ENCODE data around the gene SEPSECS.

The SEPSECS gene

GRCh38 chr4:25144870-25145481, 15.3 kb downstream of the SEPSECS start:
- no peak overlapping the region for H3K9ac ChIP-seq (ENCODE audit: low read length)
- no peak overlapping the region for H2BK15ac ChIP-seq (ENCODE audit: low read depth, poor library complexity, severe bottlenecking)
- no peak overlapping the region for H2BK12ac ChIP-seq (ENCODE audit: low read length in 2 of 2)
- H3K23ac ChIP-seq (ENCODE audit: low read length in 2 of 2): no peak overlapping the region
- H3K27me3 ChIP-seq (ENCODE audit: control insufficient read depth in 1 of 2, insufficient read depth in 1 of 2, low read length in 2 of 2): no peaks in the 10 kb centered on the region
- no peak overlapping the region for H2AK5ac ChIP-seq (ENCODE audit: low read length, severe bottlenecking)
- H3K18ac ChIP-seq (ENCODE audit: low read depth in 1 of 2, low read length in 2 of 2): no peak overlapping the region
- no peak overlapping the region for H3K4me2 ChIP-seq (ENCODE audit: low read length, poor library complexity, severe bottlenecking)
- H2BK5ac ChIP-seq (ENCODE audit: low read depth, low read length, poor library complexity, severe bottlenecking): no peak overlapping the region
- H3K14ac ChIP-seq (ENCODE audit: low read length in 2 of 2): no peak overlapping the region
- no CpG with 5 or more reads among the region's 1 CpG for WGBS
- H3K27ac ChIP-seq (ENCODE audit: low read length, poor library complexity, severe bottlenecking): no peak overlapping the region
- H3K4me1 ChIP-seq (ENCODE audit: control insufficient read depth, insufficient read depth, low read depth, low read length): no peaks in the 10 kb centered on the region
- peak; percentile 36 for DNase-seq
- no peak overlapping the region for H4K91ac ChIP-seq (ENCODE audit: low read length)
- H2AFZ ChIP-seq (ENCODE audit: low read depth, low read length): no peak overlapping the region
- no peak overlapping the region for H2BK120ac ChIP-seq (ENCODE audit: low read depth, low read length)
- no peak overlapping the region for H3K4me3 ChIP-seq (ENCODE audit: insufficient read depth in 1 of 2, low read depth in 1 of 2, low read length in 2 of 2)
- no peak overlapping the region for H4K8ac ChIP-seq (ENCODE audit: low read length)
- no peaks in the 10 kb centered on the region for H3K79me1 ChIP-seq (replicated peaks; ENCODE audit: low read length, poor library complexity, severe bottlenecking)
- H3K4ac ChIP-seq (ENCODE audit: low read depth in 1 of 2, low read length in 2 of 2): no peak overlapping the region
- no peaks in the 10 kb centered on the region for H3K9me3 ChIP-seq (ENCODE audit: control insufficient read depth, low read length)
- H3K36me3 ChIP-seq (ENCODE audit: control insufficient read depth in 1 of 2, insufficient read depth in 2 of 2, low read depth in 1 of 2, low read length in 2 of 2): peaks cover 0 to 40% of the 10 kb centered on the region in 2 experiments

GRCh38 chr4:25142468-25142867, 17.8 kb downstream of the SEPSECS start:
- H3K79me1 ChIP-seq (replicated peaks; ENCODE audit: low read length, poor library complexity, severe bottlenecking): no peaks in the 10 kb centered on the region
- no peak overlapping the region for H2AK5ac ChIP-seq (ENCODE audit: low read length, severe bottlenecking)
- no peak overlapping the region for H3K4me3 ChIP-seq (ENCODE audit: insufficient read depth in 1 of 2, low read depth in 1 of 2, low read length in 2 of 2)
- no peak overlapping the region for H2BK5ac ChIP-seq (ENCODE audit: low read depth, low read length, poor library complexity, severe bottlenecking)
- H2AFZ ChIP-seq (ENCODE audit: low read depth, low read length): no peak overlapping the region
- no peaks in the 10 kb centered on the region for H3K4me1 ChIP-seq (ENCODE audit: control insufficient read depth, insufficient read depth, low read depth, low read length)
- no peak overlapping the region for H3K27ac ChIP-seq (ENCODE audit: low read length, poor library complexity, severe bottlenecking)
- H3K36me3 ChIP-seq (ENCODE audit: control insufficient read depth in 1 of 2, insufficient read depth in 2 of 2, low read depth in 1 of 2, low read length in 2 of 2): peaks cover 0 to 44% of the 10 kb centered on the region in 2 experiments
- H3K23ac ChIP-seq (ENCODE audit: low read length in 2 of 2): no peak overlapping the region
- no CpG with 5 or more reads among the region's 4 CpGs for WGBS
- no peak overlapping the region for H4K8ac ChIP-seq (ENCODE audit: low read length)
- H3K4me2 ChIP-seq (ENCODE audit: low read length, poor library complexity, severe bottlenecking): no peak overlapping the region
- H3K14ac ChIP-seq (ENCODE audit: low read length in 2 of 2): no peak overlapping the region
- H3K18ac ChIP-seq (ENCODE audit: low read depth in 1 of 2, low read length in 2 of 2): no peak overlapping the region
- no peak overlapping the region for H2BK120ac ChIP-seq (ENCODE audit: low read depth, low read length)
- H4K91ac ChIP-seq (ENCODE audit: low read length): no peak overlapping the region
- no peak overlapping the region for H2BK15ac ChIP-seq (ENCODE audit: low read depth, poor library complexity, severe bottlenecking)
- H3K9ac ChIP-seq (ENCODE audit: low read length): no peak overlapping the region
- no peak overlapping the region for H2BK12ac ChIP-seq (ENCODE audit: low read length in 2 of 2)
- H3K4ac ChIP-seq (ENCODE audit: low read depth in 1 of 2, low read length in 2 of 2): no peak overlapping the region
- no peak for DNase-seq
- H3K27me3 ChIP-seq (ENCODE audit: control insufficient read depth in 1 of 2, insufficient read depth in 1 of 2, low read length in 2 of 2): no peaks in the 10 kb centered on the region
- no peaks in the 10 kb centered on the region for H3K9me3 ChIP-seq (ENCODE audit: control insufficient read depth, low read length)

GRCh38 chr4:25141592-25141991, 18.7 kb downstream of the SEPSECS start:
- H3K9ac ChIP-seq (ENCODE audit: low read length): no peak overlapping the region
- no peaks in the 10 kb centered on the region for H3K79me1 ChIP-seq (replicated peaks; ENCODE audit: low read length, poor library complexity, severe bottlenecking)
- H2BK5ac ChIP-seq (ENCODE audit: low read depth, low read length, poor library complexity, severe bottlenecking): no peak overlapping the region
- no peak overlapping the region for H2BK12ac ChIP-seq (ENCODE audit: low read length in 2 of 2)
- no peak overlapping the region for H3K4me2 ChIP-seq (ENCODE audit: low read length, poor library complexity, severe bottlenecking)
- 96% methylated on average over 4 of the region's 4 CpGs for WGBS
- H3K14ac ChIP-seq (ENCODE audit: low read length in 2 of 2): no peak overlapping the region
- H4K91ac ChIP-seq (ENCODE audit: low read length): no peak overlapping the region
- H3K36me3 ChIP-seq (ENCODE audit: control insufficient read depth in 1 of 2, insufficient read depth in 2 of 2, low read depth in 1 of 2, low read length in 2 of 2): peaks cover 0 to 44% of the 10 kb centered on the region in 2 experiments
- H3K23ac ChIP-seq (ENCODE audit: low read length in 2 of 2): no peak overlapping the region
- no peak overlapping the region for H2AFZ ChIP-seq (ENCODE audit: low read depth, low read length)
- H3K9me3 ChIP-seq (ENCODE audit: control insufficient read depth, low read length): no peaks in the 10 kb centered on the region
- H3K4me1 ChIP-seq (ENCODE audit: control insufficient read depth, insufficient read depth, low read depth, low read length): no peaks in the 10 kb centered on the region
- no peak overlapping the region for H2AK5ac ChIP-seq (ENCODE audit: low read length, severe bottlenecking)
- no peak overlapping the region for H3K4me3 ChIP-seq (ENCODE audit: insufficient read depth in 1 of 2, low read depth in 1 of 2, low read length in 2 of 2)
- no peak overlapping the region for H3K18ac ChIP-seq (ENCODE audit: low read depth in 1 of 2, low read length in 2 of 2)
- no peaks in the 10 kb centered on the region for H3K27me3 ChIP-seq (ENCODE audit: control insufficient read depth in 1 of 2, insufficient read depth in 1 of 2, low read length in 2 of 2)
- H3K4ac ChIP-seq (ENCODE audit: low read depth in 1 of 2, low read length in 2 of 2): no peak overlapping the region
- H2BK15ac ChIP-seq (ENCODE audit: low read depth, poor library complexity, severe bottlenecking): no peak overlapping the region
- no peak overlapping the region for H3K27ac ChIP-seq (ENCODE audit: low read length, poor library complexity, severe bottlenecking)
- no peak overlapping the region for H4K8ac ChIP-seq (ENCODE audit: low read length)
- DNase-seq: no peak
- H2BK120ac ChIP-seq (ENCODE audit: low read depth, low read length): no peak overlapping the region

- Histone ChIP-seq H3K36me3 (ENCODE audit: control insufficient read depth in 1 of 2, insufficient read depth in 2 of 2, low read depth in 1 of 2, low read length in 2 of 2) (peaks cover 0 to 10% of the 10 kb centered on the region in 2 experiments), H2BK5ac (ENCODE audit: low read depth, low read length, poor library complexity, severe bottlenecking) (no peak overlapping the region), H3K4me3 (ENCODE audit: insufficient read depth in 1 of 2, low read depth in 1 of 2, low read length in 2 of 2) (no peak overlapping the region), H2BK12ac (ENCODE audit: low read length in 2 of 2) (no peak overlapping the region), H2BK15ac (ENCODE audit: low read depth, poor library complexity, severe bottlenecking) (no peak overlapping the region), H3K9me3 (ENCODE audit: control insufficient read depth, low read length) (peaks cover 7% of the 10 kb centered on the region), H3K27ac (ENCODE audit: low read length, poor library complexity, severe bottlenecking) (no peak overlapping the region), H3K79me1 (replicated peaks; ENCODE audit: low read length, poor library complexity, severe bottlenecking) (peaks cover 2% of the 10 kb centered on the region), H4K8ac (ENCODE audit: low read length) (no peak overlapping the region), H3K9ac (ENCODE audit: low read length) (no peak overlapping the region), H3K4ac (ENCODE audit: low read depth in 1 of 2, low read length in 2 of 2) (no peak overlapping the region), H3K18ac (ENCODE audit: low read depth in 1 of 2, low read length in 2 of 2) (no peak overlapping the region), H3K23ac (ENCODE audit: low read length in 2 of 2) (no peak overlapping the region), H2AFZ (ENCODE audit: low read depth, low read length) (no peak overlapping the region), H2BK120ac (ENCODE audit: low read depth, low read length) (no peak overlapping the region), H3K4me1 (ENCODE audit: control insufficient read depth, insufficient read depth, low read depth, low read length) (no peaks in the 10 kb centered on the region), H4K91ac (ENCODE audit: low read length) (no peak overlapping the region), H2AK5ac (ENCODE audit: low read length, severe bottlenecking) (no peak overlapping the region), H3K14ac (ENCODE audit: low read length in 2 of 2) (no peak overlapping the region), H3K4me2 (ENCODE audit: low read length, poor library complexity, severe bottlenecking) (no peak overlapping the region), H3K27me3 (ENCODE audit: control insufficient read depth in 1 of 2, insufficient read depth in 1 of 2, low read length in 2 of 2) (no peaks in the 10 kb centered on the region)
- no peak for DNase-seq
Observed at GRCh38 chr4:25133132-25133531, 27.1 kb downstream of the SEPSECS start.
